ENCODE results near the gene TUSC1.

GRCh38 chr9:25636026-25636425 is 42.2 kb downstream of the TUSC1 start:
- TF ChIP-seq CTCF (conservative IDR thresholded peaks at IDR 0.05; ENCODE audit: low read depth, low read length) (no peak), EZH2phosphoT487 (IDR thresholded peaks at IDR 0.05; ENCODE audit: borderline replicate concordance, low read length) (no peak), EZH2 (IDR thresholded peaks at IDR 0.05; ENCODE audit: low read length, unreplicated experiment) (no peak)
